SK-N-SH treated with all-trans-retinoic acid at 6 μM for 48 hours (cell line): Measurements from ENCODE around the gene PTGS1.

Experiments
- ATAC-seq: fragments of 200-7000 bp; cut with Tn5 transposase; 3 replicates; pipeline ENCODE4 v1.9.1; 2020; ENCODE audit warnings: mild to moderate bottlenecking, moderate library complexity
- ARNTL ChIP-seq: fragments of 450-650 bp; formaldehyde crosslinking; IDR thresholded peaks from 2 replicates; pipeline ENCODE4 v1.5.0; 2020; ENCODE audit warnings: low read depth, mild to moderate bottlenecking, moderate library complexity, borderline replicate concordance
- BACH2 ChIP-seq: fragments of 250-450 bp; sonication (Bioruptor Pico); IDR thresholded peaks from 2 replicates; pipeline ENCODE4 v1.9.0; 2021; ENCODE audit warnings: mild to moderate bottlenecking, borderline replicate concordance
- CREB5 ChIP-seq: fragments of 250-450 bp; sonication (Bioruptor Pico); IDR thresholded peaks from 2 replicates; pipeline ENCODE4 v1.5.1; 2020; ENCODE audit warnings: low read depth, mild to moderate bottlenecking, moderate library complexity
- CSDC2 ChIP-seq: fragments of 250-450 bp; sonication (Bioruptor Pico); IDR thresholded peaks from 2 replicates; pipeline ENCODE4 v1.5.0; 2020; ENCODE audit warnings: mild to moderate bottlenecking, moderate library complexity
- CSRNP3 ChIP-seq: fragments of 250-450 bp; sonication (Bioruptor Pico); IDR thresholded peaks from 2 replicates; pipeline ENCODE4 v1.5.1; 2021; ENCODE audit warnings: mild to moderate bottlenecking, moderate library complexity
- ESRRG ChIP-seq: fragments of 250-450 bp; sonication (Bioruptor Pico); IDR thresholded peaks from 2 replicates; pipeline ENCODE4 v1.6.1; 2021; ENCODE audit warnings: mild to moderate bottlenecking
- GLIS3 ChIP-seq: fragments of 250-450 bp; sonication (Bioruptor Pico); IDR thresholded peaks from 2 replicates; pipeline ENCODE4 v1.5.0; 2020; ENCODE audit warnings: mild to moderate bottlenecking, moderate library complexity
- ISL1 ChIP-seq: fragments of 250-450 bp; sonication (Bioruptor Pico); IDR thresholded peaks from 2 replicates; pipeline ENCODE4 v2.1.2; 2022; ENCODE audit warnings: mild to moderate bottlenecking, moderate library complexity
- PATZ1 ChIP-seq: fragments of 250-450 bp; sonication (Bioruptor Pico); IDR thresholded peaks from 2 replicates; pipeline ENCODE4 v1.8.0; 2020; ENCODE audit warnings: mild to moderate bottlenecking, moderate library complexity, borderline replicate concordance
- POU6F1 ChIP-seq: fragments of 250-450 bp; sonication (Bioruptor Pico); IDR thresholded peaks from 2 replicates; pipeline ENCODE4 v1.8.0; 2021; ENCODE audit warnings: low read depth, mild to moderate bottlenecking, moderate library complexity, borderline replicate concordance
- PPARA ChIP-seq: fragments of 250-450 bp; sonication (Bioruptor Pico); IDR thresholded peaks from 2 replicates; pipeline ENCODE4 v1.5.0; 2020; ENCODE audit warnings: mild to moderate bottlenecking, borderline replicate concordance
- SNAI2 ChIP-seq: fragments of 250-450 bp; sonication (Bioruptor Pico); IDR thresholded peaks from 2 replicates; pipeline ENCODE4 v1.5.0; 2020; ENCODE audit warnings: mild to moderate bottlenecking, moderate library complexity
- TCF4 ChIP-seq: fragments of 250-450 bp; sonication (Bioruptor Pico); IDR thresholded peaks from 2 replicates; pipeline ENCODE4 v1.8.0; 2021; ENCODE audit warnings: mild to moderate bottlenecking, moderate library complexity, borderline replicate concordance
- TOX ChIP-seq: fragments of 250-450 bp; sonication (Bioruptor Pico); IDR thresholded peaks from 2 replicates; pipeline ENCODE4 v1.8.0; 2021; ENCODE audit warnings: mild to moderate bottlenecking, moderate library complexity, borderline replicate concordance
- TSHZ2 ChIP-seq: fragments of 250-450 bp; sonication (Bioruptor Pico); IDR thresholded peaks from 2 replicates; pipeline ENCODE4 v1.5.0; 2020; ENCODE audit warnings: mild to moderate bottlenecking, moderate library complexity
- ZC3H10 ChIP-seq: fragments of 250-450 bp; sonication (Bioruptor Pico); IDR thresholded peaks from 2 replicates; pipeline ENCODE4 v1.5.1; 2021; ENCODE audit warnings: mild to moderate bottlenecking, moderate library complexity
- ZFP3 ChIP-seq: fragments of 250-450 bp; sonication (Bioruptor Pico); IDR thresholded peaks from 2 replicates; pipeline ENCODE4 v1.5.0; 2020; ENCODE audit warnings: mild to moderate bottlenecking, moderate library complexity
- ZNF8 ChIP-seq: fragments of 450-650 bp; formaldehyde crosslinking; IDR thresholded peaks from 2 replicates; pipeline ENCODE4 v1.5.0; 2020; ENCODE audit warnings: mild to moderate bottlenecking, moderate library complexity

Gene PTGS1

GRCh38 chr9:122333169-122333808, 37.5 kb upstream of the PTGS1 start (continued):
- TF ChIP-seq SNAI2 (CRISPR knock-in tag) (no peak), ZNF8 (CRISPR knock-in tag) (no peak), ZFP3 (CRISPR knock-in tag) (no peak)

- ATAC-seq = no peak
- TF ChIP-seq TOX (CRISPR knock-in tag) (no peak), GLIS3 (no peak), CSDC2 (no peak), TSHZ2 (CRISPR knock-in tag) (no peak), ARNTL (CRISPR knock-in tag) (no peak), CSRNP3 (CRISPR knock-in tag) (no peak), ZC3H10 (no peak), POU6F1 (CRISPR knock-in tag) (no peak), PATZ1 (no peak), BACH2 (CRISPR knock-in tag) (no peak)
- TF ChIP-seq, all 23 proteins: peak for 0
These were observed 35.9 kb upstream of the PTGS1 start for GRCh38 chr9:122334916-122335315.

GRCh38 chr9:122336189-122336588, 34.6 kb upstream of the PTGS1 start:
- no peak for ATAC-seq
- TF ChIP-seq CSDC2 (no peak), GLIS3 (no peak), PPARA (no peak), ZC3H10 (no peak), ESRRG (CRISPR knock-in tag) (no peak), ZNF8 (CRISPR knock-in tag) (no peak), ISL1 (CRISPR knock-in tag) (no peak), POU6F1 (CRISPR knock-in tag) (no peak), TCF4 (no peak), CREB5 (no peak)
- TF ChIP-seq, all 23 proteins: peak for 0
